ENCODE measurements around the gene AHSG. TPM values are rescaled to one million over a fixed set of nuclear protein-coding genes. Genes with fewer than 3 reads are reported as not detected.

AHSG gene
- total and polyA plus RNA-seq, 4 donors: 0.03 to 0.92 (median 0.20) TPM; not detected in 1

- 69 to 88% methylated on average over 8 of the region's 8 CpGs for WGBS, 2 donors
- peaks cover 0 to 1% (median 0%) of the 10 kb centered on the region in 4 donors for H3K9me3 ChIP-seq (ENCODE audit: control insufficient read depth in 4 of 4, insufficient read depth in 3 of 4, low read length in 3 of 4)
- H3K9ac ChIP-seq (ENCODE audit: insufficient read depth in 1 of 2, low read length in 2 of 2): no peak overlapping the region
- H3K4me1 ChIP-seq (ENCODE audit: control insufficient read depth in 5 of 5, insufficient read depth in 5 of 5, low read length in 5 of 5): no peaks in the 10 kb centered on the region
- DNase-seq (peak in 1 of 3 donors; percentile 12), ATAC-seq (ENCODE audit: insufficient read depth, low FRiP score) (no peak)
- no peaks in the 10 kb centered on the region for H3K36me3 ChIP-seq (ENCODE audit: control insufficient read depth in 4 of 4, insufficient read depth in 4 of 4, low read length in 4 of 4)
- no peak for TF ChIP-seq CTCF (IDR thresholded peaks at IDR 0.05; ENCODE audit: control extremely low read depth, extremely low read depth)
- no peaks in the 10 kb centered on the region for H3K27me3 ChIP-seq (ENCODE audit: control insufficient read depth in 3 of 3, insufficient read depth in 3 of 3, low read length in 2 of 3)
- no peak overlapping the region for H3K27ac ChIP-seq (ENCODE audit: low read depth in 1 of 2, low read length in 1 of 2)
- no peak overlapping the region for H3K4me3 ChIP-seq
These were observed 5.6 kb downstream of the AHSG start for GRCh38 chr3:186618318-186618938.

GRCh38 chr3:186619787-186620212 lies 6.9 kb downstream of the AHSG start:
- no peak for TF ChIP-seq CTCF (IDR thresholded peaks at IDR 0.05; ENCODE audit: control extremely low read depth, extremely low read depth)
- H3K9me3 ChIP-seq (ENCODE audit: control insufficient read depth in 4 of 4, insufficient read depth in 3 of 4, low read length in 3 of 4): peaks cover 0 to 1% (median 0%) of the 10 kb centered on the region in 4 donors
- 92 to 94% methylated on average over 5 of the region's 5 CpGs for whole genome bisulfite sequencing, 2 donors
- no peaks in the 10 kb centered on the region for H3K27me3 ChIP-seq (ENCODE audit: control insufficient read depth in 3 of 3, insufficient read depth in 3 of 3, low read length in 2 of 3)
- no peaks in the 10 kb centered on the region for H3K4me1 ChIP-seq (ENCODE audit: control insufficient read depth in 5 of 5, insufficient read depth in 5 of 5, low read length in 5 of 5)
- ATAC-seq (ENCODE audit: insufficient read depth, low FRiP score): no peak
- no peak overlapping the region for H3K9ac ChIP-seq (ENCODE audit: insufficient read depth in 1 of 2, low read length in 2 of 2)
- no peak overlapping the region for H3K4me3 ChIP-seq
- no peak overlapping the region for H3K27ac ChIP-seq (ENCODE audit: low read depth in 1 of 2, low read length in 1 of 2)
- DNase-seq: no peak
- no peaks in the 10 kb centered on the region for H3K36me3 ChIP-seq (ENCODE audit: control insufficient read depth in 4 of 4, insufficient read depth in 4 of 4, low read length in 4 of 4)

- Histone ChIP-seq H3K4me3 (no peak overlapping the region), H3K27ac (ENCODE audit: low read depth in 1 of 2, low read length in 1 of 2) (no peak overlapping the region), H3K36me3 (ENCODE audit: control insufficient read depth in 4 of 4, insufficient read depth in 4 of 4, low read length in 4 of 4) (no peaks in the 10 kb centered on the region), H3K4me1 (ENCODE audit: control insufficient read depth in 5 of 5, insufficient read depth in 5 of 5, low read length in 5 of 5) (no peaks in the 10 kb centered on the region), H3K9ac (ENCODE audit: insufficient read depth in 1 of 2, low read length in 2 of 2) (no peak overlapping the region), H3K27me3 (ENCODE audit: control insufficient read depth in 3 of 3, insufficient read depth in 3 of 3, low read length in 2 of 3) (no peaks in the 10 kb centered on the region), H3K9me3 (ENCODE audit: control insufficient read depth in 4 of 4, insufficient read depth in 3 of 4, low read length in 3 of 4) (peaks cover 0 to 1% (median 0%) of the 10 kb centered on the region in 4 donors)
- 89 to 90% methylated on average over 17 of the region's 17 CpGs for WGBS, 2 donors
- DNase-seq (no peak), ATAC-seq (ENCODE audit: insufficient read depth, low FRiP score) (no peak)
- no peak for TF ChIP-seq CTCF (IDR thresholded peaks at IDR 0.05; ENCODE audit: control extremely low read depth, extremely low read depth)
These were observed 7.6 kb downstream of the AHSG start for GRCh38 chr3:186620213-186621092.
